Measurements from ENCODE around the gene FNBP1.

DNA sequence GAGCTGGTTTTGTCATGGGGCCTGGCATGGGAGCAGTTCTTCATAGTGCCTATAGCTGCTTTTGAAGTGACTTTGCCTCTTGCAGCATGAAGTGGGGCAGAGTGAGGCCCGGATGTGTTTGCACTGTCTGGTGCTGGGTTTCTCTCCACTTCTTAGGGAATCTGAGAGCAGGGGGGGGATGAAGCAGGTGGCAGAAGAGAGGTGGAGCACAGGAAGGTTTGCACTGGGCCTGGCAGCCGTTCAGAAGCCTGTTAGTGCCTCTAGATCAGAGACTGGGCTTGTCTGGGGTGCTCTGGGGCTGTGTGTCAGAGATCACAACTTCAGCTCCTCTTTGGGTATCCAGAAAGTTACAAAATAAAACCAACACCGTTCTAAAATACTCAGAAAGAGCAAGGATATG lies 189.4 kb downstream of the FNBP1 start:
- TF ChIP-seq EZH2 (IDR thresholded peaks at IDR 0.05; ENCODE audit: insufficient read depth, poor library complexity, severe bottlenecking) (no peak), EZH2phosphoT487 (IDR thresholded peaks at IDR 0.05; ENCODE audit: insufficient read depth, low read depth) (no peak)

All from GM23248 (cell line).